SHP77 treated with DMSO at 0.1 percent for 48 hours (cell line): ENCODE data around the gene SMC1B.

Experiments used
- DNase-seq: peaks from one replicate; lab custom pipeline; 2025; lab: John Stamatoyannopoulos, UW

SMC1B gene

GRCh38 chr22:45318558-45319323, 94.7 kb downstream of the SMC1B start:
- no peak for DNase-seq

- peak; percentile 71 for DNase-seq
Measured at GRCh38 chr22:45318168-45318557, 95.2 kb downstream of the SMC1B start.

- DNase-seq = peak; percentile 56
Measured at GRCh38 chr22:45317551-45318167, 95.7 kb downstream of the SMC1B start.

- DNase-seq = no peak
Measured at GRCh38 chr22:45316796-45317526, 96.4 kb downstream of the SMC1B start.

DNA sequence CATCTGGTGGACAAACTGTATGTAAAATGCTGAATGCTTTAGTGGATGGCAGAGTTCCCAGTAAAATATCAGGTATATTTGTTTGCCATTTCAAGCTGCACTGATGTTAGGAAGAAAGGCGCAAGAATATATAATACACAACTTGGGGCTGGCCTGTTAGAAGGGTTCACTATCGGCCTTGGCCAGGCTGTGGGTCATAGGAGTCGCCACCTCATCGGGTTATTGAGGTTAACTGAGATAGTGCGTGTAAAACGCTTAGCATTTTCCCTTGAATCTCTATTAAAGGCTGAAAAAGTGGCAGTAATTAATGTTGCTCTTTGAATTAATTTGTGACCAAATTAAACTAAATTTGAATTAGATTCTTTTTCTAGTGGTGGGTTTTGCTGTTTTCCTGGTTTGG, 98.6 kb downstream of the SMC1B start:
- no peak for DNase-seq

DNA sequence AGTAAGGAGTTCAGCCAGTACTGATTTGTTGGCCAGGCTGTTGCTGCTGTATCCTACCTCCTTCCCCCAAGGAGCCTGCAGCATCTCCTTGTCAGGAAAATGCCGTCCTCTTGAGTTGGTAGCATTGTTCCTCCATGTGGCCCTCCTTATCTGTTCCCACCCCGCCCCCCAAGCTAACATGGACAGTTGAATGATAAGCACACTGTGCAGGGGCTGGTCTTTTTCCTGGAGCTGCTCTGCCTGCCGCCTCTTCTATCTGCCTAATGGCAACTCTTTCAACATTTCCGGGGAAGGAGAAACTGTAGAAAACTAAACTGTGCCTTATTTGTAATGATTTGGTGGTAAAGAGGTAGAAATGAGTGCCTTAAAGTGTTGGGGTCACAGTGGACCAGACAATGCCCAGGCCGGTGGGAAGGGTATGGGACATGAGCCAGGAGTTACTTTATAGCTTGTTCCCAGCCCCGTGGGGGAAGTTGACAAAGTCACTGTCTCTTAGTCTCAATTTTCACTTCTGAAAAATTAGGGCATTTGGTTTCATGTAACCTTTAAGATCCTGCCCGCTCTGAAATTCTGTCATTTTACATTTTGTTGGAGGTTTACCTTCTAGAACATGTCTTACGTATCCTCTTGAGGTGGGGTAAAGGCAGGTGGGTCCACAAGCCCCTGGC, 99.2 kb downstream of the SMC1B start:
- DNase-seq = no peak

DNA sequence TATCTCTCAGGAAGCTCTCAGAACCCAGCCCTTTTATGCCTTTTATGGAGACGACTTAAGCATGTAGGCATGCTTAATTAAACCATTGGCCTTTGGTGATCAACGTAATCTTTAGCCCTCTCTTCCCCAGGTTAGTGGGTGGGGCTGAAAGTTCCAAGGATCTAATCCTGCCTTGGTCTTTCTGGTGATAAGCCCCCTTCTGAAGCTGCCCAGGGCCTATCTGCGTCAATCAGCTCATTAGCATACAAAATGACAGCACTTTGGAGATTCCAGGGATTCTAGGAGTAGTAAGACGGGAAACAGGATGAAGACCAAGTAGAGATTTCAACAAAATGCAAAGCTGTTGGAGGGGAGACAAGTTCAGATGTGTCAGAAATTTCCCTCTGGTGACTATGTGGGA, 100.5 kb downstream of the SMC1B start:
- no peak for DNase-seq

DNA sequence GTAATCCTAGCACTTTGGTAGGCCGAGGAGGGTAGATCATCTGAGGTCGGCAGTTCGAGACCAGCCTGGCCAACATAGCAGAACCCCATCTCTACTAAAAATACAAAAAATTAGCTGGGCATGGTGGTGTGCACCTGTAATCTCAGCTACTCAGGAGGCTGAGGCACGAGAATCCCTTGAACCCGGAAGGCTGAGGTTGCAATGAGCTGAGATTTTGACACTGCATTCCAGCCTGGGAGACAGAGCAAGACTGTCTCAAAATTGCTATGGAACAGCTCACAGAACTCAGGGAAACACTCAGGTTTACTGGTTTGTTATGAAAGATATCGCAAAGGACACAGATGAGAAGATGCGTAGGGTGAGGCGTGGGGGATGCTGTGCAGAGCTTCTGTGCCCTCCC, 101.0 kb downstream of the SMC1B start:
- DNase-seq = no peak

GRCh38 chr22:45310977-45311531, 102.3 kb downstream of the SMC1B start:
- DNase-seq = no peak

DNA sequence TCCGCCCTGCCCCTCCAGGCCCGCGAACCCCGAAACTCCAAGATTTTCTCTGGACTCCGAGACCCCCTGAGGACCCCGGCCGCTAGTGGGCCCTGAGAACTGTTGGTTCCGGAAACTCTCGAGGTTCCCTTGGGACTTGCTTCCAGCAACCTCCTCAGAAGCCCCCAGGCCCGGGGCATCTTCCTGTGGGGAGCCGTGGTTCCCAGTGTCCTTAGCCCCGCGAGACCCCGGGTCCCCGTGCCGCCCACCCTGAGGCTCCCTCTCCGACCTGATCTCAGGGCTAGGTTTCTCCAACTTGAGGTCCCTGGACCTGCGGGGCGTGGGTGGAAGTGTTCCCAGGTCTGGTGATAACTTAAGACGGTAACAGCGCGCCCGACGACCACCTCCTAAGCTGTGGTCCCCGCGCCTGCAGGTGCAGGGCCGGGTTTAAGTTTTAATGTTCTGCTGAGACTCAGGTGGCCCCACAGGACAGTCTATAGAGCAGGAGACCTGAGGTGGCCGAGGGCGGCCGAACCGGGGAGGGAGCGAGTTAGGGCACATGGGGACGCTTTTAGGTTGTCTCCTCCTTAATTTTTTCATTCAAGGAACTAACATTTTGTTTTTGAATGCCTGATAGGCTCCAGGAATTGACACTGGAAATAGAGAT, 102.9 kb downstream of the SMC1B start:
- DNase-seq = no peak

- DNase-seq = peak; percentile 78
Measured at GRCh38 chr22:45309422-45310227, 103.8 kb downstream of the SMC1B start, which contains the start of gene FAM118A. Gene FAM118A, plus strand, starts transcription at chr22:45309934. Its CDS starts 12,446 bp downstream, at chr22:45322380.

- no peak for DNase-seq
Measured at GRCh38 chr22:45308957-45309421, 104.4 kb downstream of the SMC1B start.

- DNase-seq = no peak
Measured at GRCh38 chr22:45308391-45308956, 104.9 kb downstream of the SMC1B start.

DNA sequence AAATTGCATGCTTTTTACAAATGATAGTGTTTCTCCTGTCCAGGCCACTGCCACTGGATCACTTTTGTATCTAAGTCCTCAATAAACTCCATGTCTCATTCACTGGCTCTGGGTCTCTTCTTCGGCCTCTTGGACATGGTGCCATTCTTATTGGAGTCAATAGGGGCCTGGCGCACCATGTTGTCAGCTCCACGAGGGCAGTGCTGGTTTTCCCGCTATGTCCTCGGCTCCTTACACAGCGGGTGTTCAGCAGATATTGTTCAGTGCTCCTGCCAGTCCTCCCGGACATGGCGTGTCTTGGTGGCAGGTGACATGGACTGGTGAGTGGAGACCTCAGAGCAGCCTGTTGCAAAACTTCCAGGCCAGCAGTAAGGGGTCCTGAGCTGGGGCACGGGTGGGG, 107.3 kb downstream of the SMC1B start:
- no peak for DNase-seq

DNA sequence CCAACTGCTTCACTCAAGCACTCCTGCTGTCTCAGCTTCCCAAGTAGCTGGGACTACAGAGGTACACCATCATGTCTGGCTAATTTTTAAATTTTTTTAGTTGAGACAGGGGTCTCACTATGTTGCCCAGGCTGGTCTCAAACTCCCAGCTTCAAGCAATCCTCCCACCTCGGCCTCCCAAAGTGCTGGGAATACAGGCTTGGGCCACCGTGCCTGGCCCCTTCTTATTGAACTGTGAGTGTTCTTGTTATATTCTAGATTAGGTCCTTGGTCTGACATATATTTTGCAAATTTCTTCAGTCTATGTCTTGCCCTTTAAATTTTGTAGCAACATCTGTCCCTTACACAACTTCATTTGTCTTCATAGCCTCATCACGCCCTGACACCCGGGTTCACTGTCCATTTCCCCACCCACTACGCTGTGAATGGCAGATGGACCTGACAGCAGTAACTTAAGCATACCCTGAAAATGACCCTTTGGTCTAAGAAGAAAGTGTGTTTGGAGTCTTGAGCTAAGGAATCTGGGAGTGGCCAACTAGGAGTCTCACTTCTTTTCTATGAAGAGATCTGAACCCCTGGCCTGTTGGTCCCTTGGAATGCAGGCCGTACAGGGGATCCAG, 107.8 kb downstream of the SMC1B start:
- no peak for DNase-seq

DNA sequence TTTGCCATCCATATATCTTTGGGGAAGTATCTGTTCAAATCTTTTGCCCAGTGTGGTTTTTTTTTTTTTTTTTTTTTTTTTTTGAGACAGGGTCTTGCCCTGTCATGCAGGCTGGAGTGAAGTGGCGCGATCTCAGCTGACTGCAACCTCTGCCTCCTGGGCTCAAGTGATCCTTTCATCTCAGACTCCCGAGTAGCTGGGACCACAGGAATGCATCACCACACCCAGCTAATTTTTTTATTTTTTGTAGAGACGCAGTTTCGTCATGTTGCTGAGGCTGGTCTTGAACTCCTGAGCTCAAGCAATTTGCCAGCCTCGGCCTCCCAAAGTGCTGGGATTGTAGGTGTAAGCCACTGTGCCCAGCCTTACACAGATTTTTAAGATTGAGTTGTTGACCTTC, 108.4 kb downstream of the SMC1B start:
- DNase-seq = no peak

GRCh38 chr22:45303181-45303580, 110.2 kb downstream of the SMC1B start:
- DNase-seq = no peak

DNA sequence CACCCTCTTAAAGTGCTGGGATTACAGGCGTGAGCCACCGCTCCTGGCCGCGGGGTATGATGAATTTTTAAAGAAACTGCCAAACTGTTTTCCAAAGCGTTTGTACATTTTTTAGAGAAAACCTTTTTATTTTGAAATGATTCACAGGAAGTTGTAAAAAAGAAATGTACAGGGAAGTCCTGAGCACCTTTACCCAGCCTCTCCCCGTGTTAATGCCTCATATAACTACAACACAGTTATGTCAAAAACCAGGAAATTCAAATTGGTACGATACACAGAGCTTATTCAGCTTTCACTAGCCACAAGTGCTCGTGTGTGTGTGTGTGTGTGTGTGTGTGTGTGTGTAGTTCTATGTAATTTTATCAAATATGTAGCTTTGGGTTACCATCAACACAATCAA, 110.6 kb downstream of the SMC1B start:
- no peak for DNase-seq

- DNase-seq = no peak
Measured at GRCh38 chr22:45298934-45299505, 114.4 kb downstream of the SMC1B start.
